Astrocyte of the spinal cord (primary cell): Measurements from ENCODE around the gene TRAF5.
A peak's percentile ranks its signal among the peaks of the same experiment; 100 is the strongest.
"Not testable (repeated sequence)": the region's sequence is repeated elsewhere in the genome, so short reads cannot be mapped to it uniquely, and the experiment has no call there.

Experiments used
- DNase-seq: peaks from one replicate; pipeline ENCODE4 v3.0.0; 2011; ENCODE audit warnings: low read depth, low spot score
- H3K4me3 ChIP-seq: 2 replicates; pipeline ENCODE4 v1.5.1; 2011; ENCODE audit warnings: low read depth, mild to moderate bottlenecking, low read length, moderate library complexity
- CTCF ChIP-seq: IDR thresholded peaks from 2 replicates; pipeline ENCODE4 v1.5.1; 2012; ENCODE audit warnings: low read depth, mild to moderate bottlenecking, low read length, inconsistent platforms
- in situ Hi-C: cut with HindIII; loops from 2 replicates; pipeline ENCODE4 v1.10.0; 2017; ENCODE audit warnings: low sequenced_read_pairs

TRAF5 gene

GRCh38 chr1:211349741-211350140, 23.1 kb downstream of the TRAF5 start:
- in situ Hi-C loops: no loop called here

GRCh38 chr1:211352055-211352454, 25.4 kb downstream of the TRAF5 start:
- in situ Hi-C loops, H3K4me3 ChIP-seq, DNase-seq: not testable (repeated sequence)

More at GRCh38 chr1:211349741-211350140, 23.1 kb downstream of the TRAF5 start:
- TF ChIP-seq CTCF: no peak
- no peak overlapping the region for H3K4me3 ChIP-seq
- no peak for DNase-seq

- H3K4me3 ChIP-seq: no peak overlapping the region
- TF ChIP-seq CTCF: no peak
- in situ Hi-C loops: no loop called here
- no peak for DNase-seq
These were observed 25.8 kb downstream of the TRAF5 start for GRCh38 chr1:211352465-211352864.

- in situ Hi-C loops: no loop called here
- peak; percentile 64 for TF ChIP-seq CTCF
- H3K4me3 ChIP-seq: no peak overlapping the region
- no peak for DNase-seq
These were observed 26.4 kb downstream of the TRAF5 start for GRCh38 chr1:211352985-211353515.

- in situ Hi-C loops: no loop called here
- no peak for TF ChIP-seq CTCF
These were observed 27.1 kb downstream of the TRAF5 start for GRCh38 chr1:211353562-211354212.

GRCh38 chr1:211355873-211356272, 29.2 kb downstream of the TRAF5 start:
- H3K4me3 ChIP-seq: no peak overlapping the region
- TF ChIP-seq CTCF: no peak
- no peak for DNase-seq
- in situ Hi-C loops: no loop called here

More at GRCh38 chr1:211353562-211354212, 27.1 kb downstream of the TRAF5 start:
- no peak overlapping the region for H3K4me3 ChIP-seq
- no peak for DNase-seq

- in situ Hi-C loops: no loop called here
- H3K4me3 ChIP-seq: no peak overlapping the region
- DNase-seq: peak; percentile 9
- TF ChIP-seq CTCF: no peak
These were observed 30.2 kb downstream of the TRAF5 start for GRCh38 chr1:211356723-211357407.
